Mononuclear cell (primary cell): Measurements from ENCODE around the gene PITPNC1. TPM values are rescaled to one million over a fixed set of nuclear protein-coding genes. Genes with fewer than 3 reads are reported as not detected.
"Not testable (repeated sequence)": the region's sequence is repeated elsewhere in the genome, so short reads cannot be mapped to it uniquely, and the experiment has no call there.

ENCODE experiments used
- H3K27me3 ChIP-seq: 2 replicates; pipeline ENCODE4 v1.6.0; 2011; ENCODE audit warnings: low read length, control low read depth; ENCODE audit not compliant: insufficient read depth
- H3K4me1 ChIP-seq: 2 replicates; pipeline ENCODE4 v1.5.1; 2011; ENCODE audit warnings: mild to moderate bottlenecking, low read length, control low read depth; ENCODE audit not compliant: insufficient read depth
- H3K4me3 ChIP-seq: 2 replicates; pipeline ENCODE4 v1.5.1; 2011; ENCODE audit warnings: mild to moderate bottlenecking, low read length, moderate library complexity
- H3K9me3 ChIP-seq: 2 replicates; pipeline ENCODE4 v1.5.1; 2011; ENCODE audit warnings: low read depth, mild to moderate bottlenecking, control low read depth, low read length
- total RNA-seq: library from RNA; depleted of rRNA; stranded (reverse); fragments of >200 nt; gene quantifications from one replicate; pipeline ENCODE4 v1.2.3, GENCODE V29; 2012

PITPNC1 gene
- total RNA-seq, 1 donor = 52.8 TPM

DNA sequence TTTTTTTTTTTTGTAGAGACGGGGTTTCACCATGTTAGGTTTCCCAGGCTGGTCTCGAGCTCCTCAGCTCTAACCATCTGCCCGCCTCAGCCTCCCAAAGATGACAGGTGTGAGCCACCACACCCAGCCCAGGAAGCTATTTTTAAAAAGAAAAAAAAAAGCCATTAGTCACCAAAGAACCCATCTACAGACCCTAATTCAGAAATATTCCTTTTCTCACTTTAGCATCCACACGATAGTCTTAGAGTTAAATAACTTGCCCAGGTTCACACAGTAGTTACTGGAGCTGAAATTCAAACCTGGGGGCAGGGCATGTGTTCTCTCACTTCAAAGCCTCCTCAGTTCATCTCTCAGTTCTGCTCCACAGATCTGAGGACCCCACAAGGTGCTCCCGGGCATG is 270.4 kb downstream of the PITPNC1 start:
- no peak overlapping the region for H3K4me3 ChIP-seq
- H3K9me3 ChIP-seq = no peaks in the 10 kb centered on the region
- H3K4me1 ChIP-seq = no peaks in the 10 kb centered on the region
- no peaks in the 10 kb centered on the region for H3K27me3 ChIP-seq

DNA sequence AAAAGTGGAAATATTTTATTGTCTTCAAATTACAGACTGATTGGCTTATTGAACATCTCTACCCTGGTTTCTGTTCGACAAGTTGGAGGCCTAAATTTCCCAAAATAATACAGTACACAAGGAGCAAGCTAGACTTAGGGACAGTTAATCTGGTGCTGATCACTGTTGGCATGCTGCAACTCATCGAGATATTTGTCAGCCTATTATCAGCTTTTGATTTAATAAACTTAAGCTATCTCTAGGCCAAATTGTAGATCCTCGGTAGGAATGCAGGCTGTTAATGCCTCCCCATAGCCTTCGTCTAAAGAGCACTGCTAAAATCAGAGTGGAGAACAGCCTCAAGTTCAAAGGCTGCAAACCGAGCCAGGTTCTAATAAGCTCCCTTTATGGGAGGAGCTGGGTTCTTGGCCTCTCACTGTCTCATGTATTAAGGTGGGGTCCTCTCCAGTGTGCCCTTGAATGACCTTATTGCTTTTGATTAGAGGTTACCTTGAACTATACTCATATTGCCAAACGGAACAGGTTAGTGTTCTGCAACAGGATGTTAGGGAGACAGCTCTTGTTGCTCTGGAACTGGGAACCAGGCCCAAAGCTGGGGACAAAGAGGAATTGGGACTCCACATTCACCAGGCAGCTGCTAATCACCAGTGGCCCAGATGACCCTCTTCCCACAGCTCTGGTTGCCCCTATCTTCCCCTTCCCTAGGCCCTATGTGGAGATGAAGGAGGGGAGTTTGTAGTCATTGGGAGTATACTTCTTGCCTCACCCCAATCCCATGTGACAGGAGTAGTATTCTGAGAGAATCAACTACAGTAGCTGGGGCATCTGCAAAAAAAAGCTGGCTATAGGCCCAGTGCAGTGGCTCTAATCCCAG is 271.2 kb downstream of the PITPNC1 start:
- Histone ChIP-seq H3K4me1 (no peaks in the 10 kb centered on the region), H3K4me3 (no peak overlapping the region), H3K9me3 (no peaks in the 10 kb centered on the region), H3K27me3 (no peaks in the 10 kb centered on the region)

DNA sequence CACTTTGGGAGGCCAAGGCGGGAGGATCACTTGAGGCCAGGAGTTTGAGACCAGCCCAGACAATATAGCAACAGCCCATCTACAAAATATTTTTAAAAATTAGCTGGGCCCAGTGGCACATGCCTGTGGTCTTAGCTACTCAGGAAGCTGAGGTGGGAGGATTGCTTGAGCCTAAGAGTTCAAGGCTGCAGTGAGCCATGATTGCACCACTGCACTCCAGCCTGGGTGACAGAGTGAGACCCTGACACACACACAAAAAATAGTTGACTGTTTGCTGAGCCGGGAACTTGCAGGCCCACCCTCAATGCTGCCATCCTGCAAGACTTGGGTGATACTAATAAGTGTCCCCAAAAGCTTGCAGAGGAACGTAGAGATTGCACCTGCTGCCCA is 271.8 kb downstream of the PITPNC1 start:
- H3K9me3 ChIP-seq, H3K4me3 ChIP-seq, H3K27me3 ChIP-seq, H3K4me1 ChIP-seq: not testable (repeated sequence)

DNA sequence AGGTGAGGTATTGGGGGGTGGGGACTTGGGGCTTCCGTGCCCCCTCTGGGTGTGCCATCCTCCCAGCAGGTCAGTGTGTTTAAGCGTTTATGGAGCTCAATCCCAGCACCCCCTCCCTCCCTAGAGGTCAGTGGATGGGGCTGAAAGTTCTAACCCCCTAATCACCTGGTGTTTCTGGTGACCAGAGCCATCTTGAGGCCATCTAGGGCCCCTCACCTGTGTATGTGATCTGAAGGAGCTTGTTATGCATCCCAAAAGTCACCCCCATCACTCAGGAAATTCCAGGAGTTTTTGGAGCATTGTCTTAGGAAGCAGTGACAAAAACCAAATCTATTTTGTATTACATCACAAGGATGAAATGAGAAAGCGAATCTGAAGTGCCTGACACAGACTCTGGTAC is 272.8 kb downstream of the PITPNC1 start:
- H3K27me3 ChIP-seq = no peaks in the 10 kb centered on the region
- no peaks in the 10 kb centered on the region for H3K9me3 ChIP-seq
- no peak overlapping the region for H3K4me3 ChIP-seq
- no peaks in the 10 kb centered on the region for H3K4me1 ChIP-seq

DNA sequence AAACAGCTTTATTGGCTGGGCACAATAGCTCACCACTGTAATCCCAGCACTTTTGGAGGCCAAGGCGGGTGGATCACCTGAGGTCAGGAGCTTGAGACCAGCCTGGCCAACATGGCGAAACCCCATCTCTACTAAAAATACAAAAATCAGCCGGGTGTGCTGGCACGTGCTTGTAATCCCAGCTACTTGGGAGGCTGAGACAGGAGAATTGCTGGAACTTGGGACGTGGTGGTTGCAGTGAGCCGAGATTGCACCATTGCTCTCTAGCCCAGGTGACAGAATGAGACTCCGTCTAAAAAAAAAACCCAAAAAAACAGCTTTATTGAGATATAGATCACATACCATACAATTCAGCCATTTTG is 274.1 kb downstream of the PITPNC1 start:
- H3K4me3 ChIP-seq, H3K27me3 ChIP-seq, H3K9me3 ChIP-seq, H3K4me1 ChIP-seq: not testable (repeated sequence)

DNA sequence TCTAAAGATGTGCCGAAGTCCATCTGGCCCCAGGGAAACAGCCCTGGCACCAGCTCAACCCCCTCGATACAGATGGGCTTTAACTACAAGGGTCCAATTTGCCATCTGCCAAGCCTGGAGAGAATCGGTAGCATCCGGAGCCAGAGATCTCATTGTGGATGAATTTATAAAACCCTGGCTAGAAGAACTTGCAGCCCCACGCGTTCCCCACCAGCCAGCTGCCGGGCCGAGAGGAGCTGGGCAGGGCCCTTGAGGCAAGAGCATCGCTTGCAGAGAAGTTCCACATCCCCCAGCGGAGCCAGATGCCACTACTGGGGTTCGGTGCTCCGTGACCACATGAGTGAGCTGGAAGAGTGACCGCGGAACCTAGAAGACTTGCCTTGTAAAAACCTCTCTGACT is 275.4 kb downstream of the PITPNC1 start:
- no peaks in the 10 kb centered on the region for H3K9me3 ChIP-seq
- H3K4me3 ChIP-seq = no peak overlapping the region
- no peaks in the 10 kb centered on the region for H3K4me1 ChIP-seq
- no peaks in the 10 kb centered on the region for H3K27me3 ChIP-seq

DNA sequence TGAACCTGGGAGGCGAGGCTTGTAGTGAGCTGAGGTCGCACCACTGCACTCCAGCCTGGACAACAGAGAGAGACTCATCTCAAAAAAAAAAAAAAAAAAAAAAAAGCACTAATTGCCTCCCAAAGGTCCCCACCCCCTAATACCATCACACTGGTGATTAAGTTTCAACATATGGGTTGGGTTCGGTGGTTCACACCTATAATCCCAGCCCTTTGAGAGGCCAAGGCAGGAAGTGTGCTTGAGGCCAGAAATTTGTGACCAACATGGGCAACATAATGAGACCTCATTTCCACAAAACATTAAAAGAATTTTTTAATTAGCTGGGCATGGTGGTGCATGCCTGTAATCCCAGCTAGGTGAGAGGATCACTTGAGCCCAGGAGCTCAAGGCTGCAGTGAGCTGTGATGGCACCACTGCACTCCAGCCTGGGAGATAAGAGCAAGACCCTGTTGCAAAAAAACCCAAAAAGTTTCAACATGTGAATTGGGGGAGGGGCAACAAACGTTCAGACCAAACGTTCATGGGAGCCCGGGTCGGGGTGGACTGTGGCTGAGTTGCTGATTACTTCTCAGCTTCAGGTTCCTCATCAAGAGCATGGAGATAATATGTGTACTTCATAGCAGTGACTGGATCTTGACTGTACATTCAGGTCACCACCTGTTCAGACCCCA is 278.5 kb downstream of the PITPNC1 start:
- Histone ChIP-seq H3K27me3 (no peaks in the 10 kb centered on the region), H3K9me3 (no peaks in the 10 kb centered on the region), H3K4me1 (no peaks in the 10 kb centered on the region), H3K4me3 (no peak overlapping the region)

DNA sequence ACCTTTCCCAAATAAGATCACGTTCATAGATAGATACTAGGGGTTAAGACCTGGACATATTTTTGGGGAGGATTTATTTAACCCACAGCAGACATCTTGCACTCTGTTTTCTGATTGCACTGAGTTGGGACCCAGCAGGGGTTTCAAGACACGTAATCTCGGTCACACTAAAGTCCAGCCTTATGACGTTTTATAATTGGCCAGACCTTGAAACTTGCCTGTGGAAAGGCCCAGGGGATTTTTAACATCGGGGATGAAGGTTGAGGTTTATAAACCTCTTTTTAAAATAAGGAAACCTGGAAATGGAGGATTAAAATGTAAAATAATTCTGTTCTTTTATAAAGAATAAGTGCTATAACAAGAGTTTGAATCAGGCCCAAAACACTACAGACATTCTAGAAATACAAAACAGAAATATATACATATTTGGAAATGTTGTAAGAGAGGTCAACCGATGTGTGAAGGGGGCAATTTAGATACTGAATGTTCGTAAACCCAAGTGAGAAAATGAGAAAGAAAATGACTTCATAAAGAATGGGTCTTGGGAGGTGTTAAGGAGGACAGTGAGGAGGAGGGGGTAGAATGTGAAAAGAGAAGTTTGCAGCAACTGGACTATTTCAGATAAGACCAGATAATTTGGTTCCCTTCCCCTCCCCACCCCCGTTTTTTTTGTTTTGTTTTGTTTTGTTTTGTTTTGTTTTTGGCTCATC is 279.6 kb downstream of the PITPNC1 start:
- no peaks in the 10 kb centered on the region for H3K9me3 ChIP-seq
- no peaks in the 10 kb centered on the region for H3K4me1 ChIP-seq
- H3K27me3 ChIP-seq = no peaks in the 10 kb centered on the region
- no peak overlapping the region for H3K4me3 ChIP-seq

DNA sequence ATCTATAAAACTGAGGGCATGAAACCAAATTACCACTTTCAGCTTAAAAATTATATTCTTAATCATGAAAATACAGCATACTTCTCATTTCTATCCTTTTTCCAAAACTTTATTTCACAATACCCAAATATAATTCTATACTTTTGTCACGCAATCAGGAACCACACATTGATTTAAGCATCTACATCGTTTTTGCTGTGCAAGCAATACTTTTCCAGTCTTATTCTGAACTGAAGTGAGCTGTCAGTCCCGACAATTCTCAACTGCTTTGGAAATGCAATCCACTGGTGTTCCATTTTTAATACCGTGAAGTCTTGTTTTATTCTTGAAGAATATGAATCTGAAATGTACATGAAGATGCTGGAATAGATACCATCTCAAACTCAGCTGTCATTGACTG is 280.5 kb downstream of the PITPNC1 start:
- no peaks in the 10 kb centered on the region for H3K9me3 ChIP-seq
- no peaks in the 10 kb centered on the region for H3K4me1 ChIP-seq
- H3K27me3 ChIP-seq = no peaks in the 10 kb centered on the region
- no peak overlapping the region for H3K4me3 ChIP-seq

DNA sequence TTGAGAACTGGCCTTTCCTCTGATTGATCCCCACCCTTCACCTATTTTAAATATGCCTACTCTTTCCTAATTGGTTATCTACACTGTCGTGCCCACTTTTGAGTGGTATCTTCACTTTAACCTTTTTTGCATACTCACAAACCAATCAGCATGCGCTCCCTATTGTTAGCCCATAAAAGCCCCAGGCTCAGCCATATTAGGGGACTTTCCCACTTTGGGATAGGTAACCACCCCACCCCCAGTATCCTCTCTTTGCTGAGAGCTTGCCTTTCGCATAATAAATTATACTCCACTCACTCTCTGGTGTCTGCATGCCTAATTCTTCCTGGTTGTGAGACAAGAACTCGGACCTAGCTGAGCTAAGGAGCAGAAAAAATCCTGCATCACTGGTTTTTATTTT is 281.2 kb downstream of the PITPNC1 start:
- Histone ChIP-seq H3K27me3 (no peaks in the 10 kb centered on the region), H3K4me3 (no peak overlapping the region), H3K4me1 (no peaks in the 10 kb centered on the region), H3K9me3 (no peaks in the 10 kb centered on the region)

DNA sequence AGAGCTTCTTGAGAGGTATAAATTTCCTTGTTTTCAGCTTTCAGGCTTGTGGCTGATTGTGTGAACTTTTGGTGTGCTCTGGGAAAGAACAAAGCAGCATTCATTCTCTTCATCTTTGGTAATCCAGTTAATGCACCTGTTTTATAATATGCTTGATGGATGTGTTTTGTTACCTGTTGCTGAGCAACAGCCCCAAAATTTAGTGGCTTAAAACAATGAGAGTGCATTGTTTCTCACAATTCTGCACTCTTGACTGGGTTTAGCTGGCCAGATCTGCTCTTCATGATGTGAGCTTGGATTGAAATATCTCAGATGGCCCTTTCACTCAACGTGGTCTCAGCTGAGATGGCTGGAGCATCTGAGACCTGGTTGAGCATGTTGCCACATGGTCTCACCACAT is 281.9 kb downstream of the PITPNC1 start:
- H3K27me3 ChIP-seq = no peaks in the 10 kb centered on the region
- no peaks in the 10 kb centered on the region for H3K4me1 ChIP-seq
- no peak overlapping the region for H3K4me3 ChIP-seq
- no peaks in the 10 kb centered on the region for H3K9me3 ChIP-seq

DNA sequence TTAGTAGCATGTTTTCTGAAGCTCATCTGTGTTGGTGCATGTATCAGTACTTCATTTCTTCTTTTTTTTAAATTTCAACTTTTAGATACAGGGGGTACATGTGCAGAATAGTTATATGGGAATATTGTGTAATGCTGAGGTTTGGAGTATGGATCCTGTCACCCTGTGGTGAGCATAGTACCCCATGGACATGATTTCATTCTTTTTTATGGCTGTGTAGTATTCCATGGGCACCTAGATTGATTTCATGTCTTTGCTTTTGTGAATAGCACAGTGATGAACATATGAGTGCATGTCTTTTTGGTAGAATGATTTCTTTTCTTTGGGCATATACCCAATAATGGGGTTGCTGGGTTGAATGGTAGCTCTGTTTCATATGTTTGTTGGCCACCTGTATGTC is 285.6 kb downstream of the PITPNC1 start:
- no peak overlapping the region for H3K4me3 ChIP-seq
- H3K4me1 ChIP-seq = no peaks in the 10 kb centered on the region
- H3K9me3 ChIP-seq = no peaks in the 10 kb centered on the region
- no peaks in the 10 kb centered on the region for H3K27me3 ChIP-seq

DNA sequence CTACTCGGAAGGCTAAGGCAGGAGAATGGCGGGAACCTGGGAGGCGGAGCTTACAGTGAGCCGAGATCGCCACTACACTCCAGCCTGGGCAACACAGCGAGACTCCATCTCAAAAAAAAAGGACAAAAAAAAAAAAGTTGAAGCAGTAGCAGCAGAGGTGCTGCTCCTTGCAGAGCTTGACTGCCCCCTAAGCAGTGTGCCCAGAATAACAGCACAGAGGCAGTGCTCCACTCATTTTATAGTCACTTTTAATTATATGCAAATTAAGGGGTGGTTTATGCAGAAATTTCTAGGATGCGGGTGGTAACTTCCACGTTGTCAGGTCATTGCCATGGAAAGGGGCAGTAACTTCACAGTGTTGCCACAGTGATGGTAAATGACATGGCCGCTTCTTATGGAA is 286.4 kb downstream of the PITPNC1 start:
- Histone ChIP-seq H3K27me3 (no peaks in the 10 kb centered on the region), H3K9me3 (no peaks in the 10 kb centered on the region), H3K4me1 (no peaks in the 10 kb centered on the region), H3K4me3 (no peak overlapping the region)

DNA sequence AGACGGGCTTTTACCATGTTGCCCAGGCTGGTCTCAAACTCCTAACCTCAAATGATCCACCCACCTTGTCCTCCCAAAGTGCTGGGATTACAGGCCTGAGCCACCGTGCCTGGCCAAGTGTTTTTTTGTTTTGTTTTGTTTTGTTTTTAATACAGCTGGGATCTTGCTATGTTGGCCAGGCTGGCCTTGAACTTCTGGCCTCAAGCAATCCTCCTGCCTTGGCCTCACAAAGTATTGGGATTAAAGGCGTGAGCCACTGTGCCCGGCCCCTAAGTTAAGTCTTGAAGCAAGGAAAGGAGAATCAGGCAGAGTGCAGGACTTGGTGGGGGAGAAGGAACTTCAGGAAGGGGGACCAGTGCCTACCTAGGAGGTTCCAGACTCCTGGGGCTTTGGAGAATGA is 288.9 kb downstream of the PITPNC1 start:
- Histone ChIP-seq H3K27me3 (no peaks in the 10 kb centered on the region), H3K4me3 (no peak overlapping the region), H3K9me3 (no peaks in the 10 kb centered on the region), H3K4me1 (no peaks in the 10 kb centered on the region)

DNA sequence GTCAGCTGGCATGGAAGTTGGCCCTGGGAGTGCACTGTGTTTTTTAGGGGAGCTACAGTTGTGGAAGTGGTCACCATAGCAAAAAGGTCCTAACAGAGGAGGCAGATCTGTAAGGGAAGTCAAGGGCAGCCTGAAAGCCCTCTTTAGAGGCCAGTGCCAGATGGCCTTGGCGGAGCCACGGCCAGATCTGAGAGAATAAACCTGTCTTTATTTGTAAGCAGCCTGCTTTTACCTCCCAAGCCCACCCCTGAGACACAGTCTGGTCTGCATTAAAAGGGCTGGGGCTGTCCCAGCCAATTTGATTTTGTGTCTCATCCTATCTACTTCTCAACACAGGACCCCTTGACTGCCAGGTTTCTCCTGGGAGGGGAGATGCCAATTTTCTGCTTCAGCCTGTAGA is 289.6 kb downstream of the PITPNC1 start:
- Histone ChIP-seq H3K9me3 (no peaks in the 10 kb centered on the region), H3K4me3 (no peak overlapping the region), H3K4me1 (no peaks in the 10 kb centered on the region)

More for the DNA sequence above, 289.6 kb downstream of the PITPNC1 start:
- H3K27me3 ChIP-seq = no peaks in the 10 kb centered on the region
